ENCODE results near the gene HSP90AA1. TPM values are rescaled to one million over a fixed set of nuclear protein-coding genes. Genes with fewer than 3 reads are reported as not detected.

Gene HSP90AA1
- total and polyA plus RNA-seq, 2 of the 8 experiments (the other 6 are each of a cell fraction or from before 2014, with no cell fraction given) = 339 to 878 TPM

DNA sequence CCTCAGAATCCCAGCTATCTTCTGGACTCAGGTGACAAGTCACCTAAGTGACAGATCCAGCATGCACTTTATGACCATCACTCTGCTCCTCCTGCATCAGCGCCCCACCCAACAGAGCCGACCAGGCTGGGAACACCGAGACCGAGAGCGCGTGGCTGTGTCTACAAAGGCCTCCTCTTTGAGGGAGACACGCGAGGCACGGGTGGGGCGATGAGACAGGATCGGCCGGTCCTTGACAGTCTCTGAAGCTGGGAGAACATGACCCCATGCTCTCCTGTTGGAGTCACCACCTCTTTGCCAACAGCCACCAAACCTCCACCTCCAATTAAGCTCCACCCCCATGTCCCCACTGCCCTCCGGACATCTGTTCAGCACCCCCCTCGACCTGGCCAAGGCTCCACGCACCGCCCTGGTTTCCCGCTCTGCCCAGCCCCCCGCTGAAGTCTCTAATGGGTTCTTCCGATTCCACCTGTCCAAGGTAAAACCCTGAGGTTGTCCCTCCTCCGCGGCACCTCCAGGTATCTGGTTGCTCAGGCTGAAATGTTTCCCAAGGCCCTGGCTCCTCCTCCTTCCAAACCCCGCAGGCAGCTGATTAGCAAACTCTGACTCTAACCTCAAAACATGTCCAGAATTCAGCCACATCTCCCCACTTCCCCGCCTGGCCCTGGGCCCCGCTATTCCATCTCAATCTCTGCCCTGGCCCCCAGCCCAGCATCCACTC lies 31.5 kb downstream of the HSP90AA1 start:
- Histone ChIP-seq H3K27me3 (replicated peaks in 1 of 4; ENCODE audit: control insufficient read depth in 3 of 4, extremely low read depth in 1 of 4, insufficient read depth in 3 of 4, low read length in 3 of 4) (no peaks in the 10 kb centered on the region), H4K8ac (ENCODE audit: extremely low read depth, insufficient read depth, low read length) (peak overlapping the region; percentile 74; the same call in 1 of the 2 replicates), H3K56ac (replicated peaks; ENCODE audit: insufficient read length, low read depth, low read length) (no peak overlapping the region), H3K79me1 (ENCODE audit: low read depth, low read length) (0 out of 2 replicates have a peak, but pooled peaks cover 3% of the 10 kb centered on the region), H2AFZ (ENCODE audit: low read length) (no peak overlapping the region), H3K23ac (ENCODE audit: insufficient read length) (no peak overlapping the region), H3K9me3 (ENCODE audit: insufficient read depth in 2 of 2, low read depth in 1 of 2, low read length in 1 of 2) (no peaks in the 10 kb centered on the region), H3K4me3 (ENCODE audit: extremely low read depth in 1 of 4, insufficient read depth in 2 of 4, low read depth in 3 of 4, low read length in 4 of 4) (no peak overlapping the region), H3K4me1 (replicated peaks in 1 of 4; ENCODE audit: control insufficient read depth in 3 of 4, insufficient read depth in 4 of 4, low read length in 3 of 4) (peaks cover 0 to 11% (median 5%) of the 10 kb centered on the region in 4 experiments; a peak in 5 of 7 replicates), H4K5ac (ENCODE audit: insufficient read length, low read depth, low read length) (no peak overlapping the region), H4K20me1 (replicated peaks in 1 of 2; ENCODE audit: control insufficient read depth in 1 of 2, insufficient read depth in 2 of 2, low read length in 2 of 2) (peaks cover 0 to 6% of the 10 kb centered on the region in 2 experiments), H3K23me2 (ENCODE audit: low read depth, low read length) (no peaks in the 10 kb centered on the region; the same call in 1 of the 2 replicates), H3K14ac (ENCODE audit: insufficient read length) (no peak overlapping the region), H3K4ac (replicated peaks; ENCODE audit: insufficient read length, low read depth, low read length) (no peak overlapping the region), H3K36me3 (ENCODE audit: control insufficient read depth in 2 of 4, insufficient read depth in 4 of 4, low read length in 3 of 4) (peaks cover 2 to 23% (median 16%) of the 10 kb centered on the region in 4 experiments; a peak in 5 of 8 replicates), H2AK5ac (ENCODE audit: low read depth, low read length) (no peak overlapping the region), H3K27ac (ENCODE audit: low read depth, low read length) (no peak overlapping the region), H2BK120ac (replicated peaks; ENCODE audit: low read depth, low read length) (no peak overlapping the region), H2BK12ac (ENCODE audit: low read depth, low read length) (peak overlapping the region; percentile 27; the same call in 1 of the 2 replicates), H2BK20ac (ENCODE audit: low read length) (no peak overlapping the region), H4K91ac (replicated peaks; ENCODE audit: insufficient read length, low read length) (no peak overlapping the region), H2BK5ac (ENCODE audit: low read depth, low read length) (no peak overlapping the region), H3K79me2 (ENCODE audit: control insufficient read depth in 1 of 2, insufficient read depth in 2 of 2, low read length in 2 of 2) (no peaks in the 10 kb centered on the region), H3K9ac (replicated peaks in 1 of 4; ENCODE audit: extremely low read depth in 1 of 4, low read depth in 3 of 4, low read length in 3 of 4) (no peak overlapping the region), H3K18ac (ENCODE audit: extremely low read depth, low read length) (0 out of 2 replicates have a peak overlapping the region, but pooled peaks have one; percentile 7), H3K4me2 (ENCODE audit: insufficient read depth in 1 of 2, low read depth in 2 of 2, low read length in 2 of 2) (no peak overlapping the region), H2BK15ac (ENCODE audit: low read length) (no peak overlapping the region)
- peak in 1 of 2 experiments; percentile 61 for DNase-seq (ENCODE audit: low read depth in 1 of 2, low spot score in 2 of 2)
- TF ChIP-seq SIRT6 (IDR thresholded peaks at IDR 0.05; ENCODE audit: low read length) (no peak), CBX5 (IDR thresholded peaks at IDR 0.05; ENCODE audit: low read depth, low read length) (no peak)
- TF ChIP-seq, protein P1, sequence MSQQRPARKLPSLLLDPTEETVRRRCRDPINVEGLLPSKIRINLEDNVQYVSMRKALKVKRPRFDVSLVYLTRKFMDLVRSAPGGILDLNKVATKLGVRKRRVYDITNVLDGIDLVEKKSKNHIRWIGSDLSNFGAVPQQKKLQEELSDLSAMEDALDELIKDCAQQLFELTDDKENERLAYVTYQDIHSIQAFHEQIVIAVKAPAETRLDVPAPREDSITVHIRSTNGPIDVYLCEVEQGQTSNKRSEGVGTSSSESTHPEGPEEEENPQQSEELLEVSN (IDR thresholded peaks at IDR 0.05) = peak; percentile 55
- WGBS, 2 experiments (ENCODE audit: extremely low coverage in 1 of 2, insufficient coverage in 1 of 2, insufficient read length in 1 of 2, insufficient replicate concordance in 2 of 2, low coverage in 1 of 2, low lambda C conversion rate in 2 of 2, missing lambda C conversion rate in 1 of 2) = 91% methylated on average over 24 of the region's 24 CpGs; no CpG with 5 or more reads in 1 of the 2 experiments
- ChIA-PET POLR2A (ENCODE audit: partially characterized antibody) (interaction anchor here (0.6 to 2.4 kb wide), 8 partner anchors 9 to 84 kb away, joined by 3 to 8 read pairs (median 4); no protein-coding TSS in a partner anchor), CTCF (ENCODE audit: partially characterized antibody) (interaction anchor here (1.0 kb wide), 1 partner anchor 9 kb away, joined by 3 read pairs; no protein-coding TSS in a partner anchor)
- no peak for FAIRE-seq

All from H1 (cell line).